K562 (cell line): Measurements from ENCODE around the gene KLK15. TPM values are rescaled to one million over a fixed set of nuclear protein-coding genes. Genes with fewer than 3 reads are reported as not detected.

Source experiments
- ATAC-seq: fragments of 200-7000 bp; cut with Tn5 transposase; 3 replicates; pipeline ENCODE4 v1.9.1; 2020; ENCODE audit warnings: moderate library complexity
- BruUV-seq: library from RNA; stranded (reverse); fragments of 400-500 nt; replicated peaks from 2 replicates; lab custom pipeline; 2021; lab: Mats Ljungman, UMichigan
- CTCF ChIA-PET: fragments of 300-600 bp; formaldehyde crosslinking; extraction: SDS; loops from one replicate; lab custom pipeline; 2021; ENCODE audit warnings: low intra/inter-chr PET ratio; lab: Yijun Ruan, JAX
- POLR2A ChIA-PET: fragments of 300-600, 350-650 bp; sonication (Branson Sonifier 250); formaldehyde crosslinking; extraction: SDS; loops from one replicate; lab custom pipeline; 2021; ENCODE audit warnings: antibody characterized with exemption, inconsistent platforms; lab: Yijun Ruan, JAX
- DNase-seq, 4 experiments: peaks; one replicate each; pipeline versions ENCODE4 v3.0.0 to v3.0.0-alpha.2; 2011 to 2018; ENCODE audit warnings: low spot score in 3 of 4, mixed read lengths in 3 of 4; ENCODE audit errors: extremely low read depth in 1 of 4
- FAIRE-seq: peaks from 2 replicates; lab custom pipeline; 2011; peaks lifted over from hg19 to GRCh38; lab: Jason Lieb, UNC
- H2AFZ ChIP-seq: 2 replicates; pipeline ENCODE4 v1.6.0; 2011; ENCODE audit warnings: low read depth, low read length, control low read depth, inconsistent platforms
- H3K27ac ChIP-seq: fragments of 200-600 bp; 3 replicates; pipeline ENCODE4 v1.8.0; 2011; ENCODE audit warnings: low read depth, mild to moderate bottlenecking, control low read depth, inconsistent platforms, low read length, moderate library complexity, mixed read lengths; ENCODE audit errors: extremely low read depth
- H3K27me3 ChIP-seq, 2 experiments: fragments of 300-600 bp in 1 of 2; 2 replicates in 1 of 2; 3 replicates in 1 of 2; pipeline versions ENCODE4 v1.6.0 to v1.8.0; 2011; ENCODE audit warnings: inconsistent platforms in 2 of 2, low read length in 2 of 2, mild to moderate bottlenecking in 1 of 2, mixed read lengths in 1 of 2, moderate library complexity in 1 of 2; ENCODE audit not compliant: control insufficient read depth in 2 of 2, insufficient read depth in 2 of 2
- H3K36me3 ChIP-seq: fragments of 300-600 bp; 3 replicates; pipeline ENCODE4 v1.8.0; 2011; ENCODE audit warnings: mild to moderate bottlenecking, low read length, inconsistent platforms; ENCODE audit not compliant: control insufficient read depth, insufficient read depth
- H3K4me1 ChIP-seq, 2 experiments: fragments of 200-600 bp in 1 of 2; replicated peaks in 1 of 2; 2 replicates in 1 of 2; 3 replicates in 1 of 2; pipeline versions ENCODE4 v1.5.1 to v1.8.0; 2011; ENCODE audit warnings: inconsistent platforms in 2 of 2, low read length in 2 of 2, mild to moderate bottlenecking in 1 of 2, mixed read lengths in 1 of 2, moderate library complexity in 1 of 2; ENCODE audit not compliant: control insufficient read depth in 2 of 2, insufficient read depth in 2 of 2
- H3K4me2 ChIP-seq: 2 replicates; pipeline ENCODE4 v1.6.1; 2011; ENCODE audit warnings: low read length, control low read depth, inconsistent platforms, mixed read lengths; ENCODE audit not compliant: insufficient read depth
- H3K4me3 ChIP-seq: fragments of 200-600 bp; sonication (generic), shearing (Covaris generic); 2 replicates; pipeline ENCODE4 v1.5.1; 2016; ENCODE audit warnings: control low read depth, inconsistent platforms
- H3K79me2 ChIP-seq: fragments of 200-600 bp; 3 replicates; pipeline ENCODE4 v1.8.0; 2011; ENCODE audit warnings: low read length, inconsistent platforms; ENCODE audit not compliant: control insufficient read depth, insufficient read depth
- H3K9ac ChIP-seq, 2 experiments: 2 replicates each; pipeline versions ENCODE4 v1.6.0 to v1.6.1; 2011; ENCODE audit warnings: low read depth in 2 of 2, low read length in 2 of 2, control low read depth in 1 of 2, inconsistent platforms in 1 of 2, mild to moderate bottlenecking in 1 of 2, mixed read lengths in 1 of 2; ENCODE audit not compliant: insufficient read depth in 1 of 2
- H3K9me1 ChIP-seq: one replicate; pipeline ENCODE4 v1.6.0; 2011; ENCODE audit warnings: inconsistent platforms, mild to moderate bottlenecking, low read length, moderate library complexity; ENCODE audit not compliant: control insufficient read depth, insufficient read depth
- H3K9me3 ChIP-seq: replicated peaks from 2 replicates; pipeline ENCODE4 v1.5.1; 2011; ENCODE audit warnings: low read depth, low read length, inconsistent platforms; ENCODE audit not compliant: control insufficient read depth, insufficient read depth
- H4K20me1 ChIP-seq: replicated peaks from 2 replicates; pipeline ENCODE4 v1.6.1; 2011; ENCODE audit warnings: low read length, inconsistent platforms, mixed read lengths; ENCODE audit not compliant: control insufficient read depth, insufficient read depth
- CTCF ChIP-seq, 3 experiments: IDR thresholded peaks in 2 of 3; conservative IDR thresholded peaks in 1 of 3; 2 replicates each; pipeline ENCODE4 v1.5.1; 2011 to 2012; ENCODE audit warnings: low read length in 3 of 3, mild to moderate bottlenecking in 3 of 3, control low read depth in 2 of 3, improper control_type of control experiment in 1 of 3, inconsistent platforms in 1 of 3, low read depth in 1 of 3, mixed read lengths in 1 of 3, moderate library complexity in 1 of 3; ENCODE audit not compliant: insufficient read depth in 2 of 3
- CUX1 ChIP-seq: fragments of 200-800 bp; sonication (Bioruptor generic); IDR thresholded peaks from 2 replicates; pipeline ENCODE4 v1.6.1; 2016; ENCODE audit warnings: missing genetic modification characterization, missing compliant biosample characterization
- FOXA1 ChIP-seq: fragments of 450-650 bp; IDR thresholded peaks from 2 replicates; pipeline ENCODE4 v1.6.1; 2016; ENCODE audit warnings: mild to moderate bottlenecking, borderline replicate concordance
- GATAD2A ChIP-seq: fragments of 450-650 bp; IDR thresholded peaks from 2 replicates; pipeline ENCODE4 v1.6.1; 2017
- HMGN3 ChIP-seq: IDR thresholded peaks from 2 replicates; pipeline ENCODE4 v1.6.1; 2011; ENCODE audit warnings: borderline replicate concordance, low read depth, mild to moderate bottlenecking, mixed read lengths, low read length; ENCODE audit not compliant: insufficient read length; ENCODE audit errors: extremely low read depth
- PPARD ChIP-seq: fragments of 250-450 bp; sonication (Bioruptor Pico); IDR thresholded peaks from 2 replicates; pipeline ENCODE4 v1.8.0; 2022; ENCODE audit warnings: inconsistent platforms, mild to moderate bottlenecking, moderate library complexity
- PTBP1 ChIP-seq: fragments of 200-400 bp; formaldehyde crosslinking; IDR thresholded peaks from 2 replicates; pipeline ENCODE4 v1.6.1; 2017; ENCODE audit warnings: low read depth, low read length
- RAD21 ChIP-seq, 2 experiments: fragments of 250-450 bp in 1 of 2; fragments of 450-650 bp in 1 of 2; sonication (Bioruptor Pico) in 1 of 2; formaldehyde crosslinking in 1 of 2; IDR thresholded peaks in 1 of 2; conservative IDR thresholded peaks in 1 of 2; 2 replicates each; pipeline versions ENCODE4 v1.4.0 to v1.8.0; 2020 to 2022; ENCODE audit warnings: mild to moderate bottlenecking in 2 of 2, moderate library complexity in 1 of 2
- RBM15 ChIP-seq: fragments of 200-400 bp; formaldehyde crosslinking; IDR thresholded peaks from 2 replicates; pipeline ENCODE4 v1.6.1; 2018; ENCODE audit warnings: mild to moderate bottlenecking, low read length, moderate library complexity; ENCODE audit not compliant: insufficient read depth
- RNF2 ChIP-seq: sonication (generic); IDR thresholded peaks from 2 replicates; pipeline ENCODE4 v1.6.1; 2016
- SMAD4 ChIP-seq: fragments of 250-450 bp; sonication (Bioruptor Pico); conservative IDR thresholded peaks from 2 replicates; pipeline ENCODE4 v1.8.0; 2021; ENCODE audit warnings: inconsistent platforms, mild to moderate bottlenecking, moderate library complexity
- SP1 ChIP-seq: sonication (generic); formaldehyde crosslinking; IDR thresholded peaks from 2 replicates; pipeline ENCODE4 v1.8.1; 2022; ENCODE audit warnings: mild to moderate bottlenecking, missing genetic modification reagents
- ZNF280B ChIP-seq: fragments of 250-450 bp; sonication (Bioruptor Pico); IDR thresholded peaks from 2 replicates; pipeline ENCODE4 v1.5.1; 2021; ENCODE audit warnings: mild to moderate bottlenecking
- ZNF717 ChIP-seq: fragments of 250-450 bp; sonication (Bioruptor Pico); IDR thresholded peaks from 2 replicates; pipeline ENCODE4 v1.5.0; 2021
- WGBS: fragments of 100-300 bp; shearing (Covaris generic); methylation state at CpG from one replicate; pipeline ENCODE4 v1.1.6; 2016; ENCODE audit warnings: low coverage, mixed read lengths; ENCODE audit not compliant: insufficient coverage; ENCODE audit errors: missing lambda C conversion rate; 5-methylcytosine and 5-hydroxymethylcytosine counted together
- in situ Hi-C: fragments of 300-500 bp; cut with MboI; formaldehyde crosslinking; loops from 4 replicates; pipeline ENCODE4 v1.15.0; 2018; ENCODE audit warnings: inconsistent platforms, mixed read lengths
- intact Hi-C: fragments of 100-400 bp; cut with micrococcal nuclease; formaldehyde crosslinking; loops from 2 replicates; pipeline ENCODE4 v1.14.2; 2022
- polyA plus RNA-seq, 8 experiments: library from polyadenylated mRNA; depleted of rRNA in 4 of 8; stranded (reverse) in 5 of 8; unstranded in 3 of 8; fragments of >200 nt; fragmentation: Nextera tagmentation in 2 of 8; fragmentation: Illumina TruSeq in 1 of 8; extraction: Ambion mirVana in 2 of 8; extraction: Trizol in 1 of 8; gene quantifications; 2 replicates each; pipeline versions ENCODE4 v1.2.1 to v1.2.3, GENCODE V29; 2011 to 2014; ENCODE audit warnings: inconsistent platforms in 1 of 8, missing spikeins in 1 of 8
- total RNA-seq, 7 experiments: library from RNA; depleted of rRNA in 6 of 7; stranded (reverse); fragments of >200 nt in 6 of 7; fragmentation: Illumina TruSeq in 2 of 7; extraction: Trizol in 2 of 7; gene quantifications; 2 replicates each; pipeline versions ENCODE4 v1.2.1 to v1.2.3, GENCODE V29; 2011 to 2021; ENCODE audit warnings: low replicate concordance in 1 of 7

Gene KLK15
- total and polyA plus RNA-seq, 9 of the 15 experiments (the other 6 are each of a cell fraction or from before 2014, with no cell fraction given) = not detected

- ChIA-PET CTCF (interaction anchor here (0.5 kb wide), 1 partner anchor 8 kb away, joined by 3 read pairs; no protein-coding TSS in a partner anchor), POLR2A (interaction anchor here (0.6 kb wide), 1 partner anchor 34 kb away, joined by 5 read pairs; no protein-coding TSS in a partner anchor)
- intact Hi-C loops (loop anchor here (5.0 kb wide), 1 partner anchor 36 kb away; no protein-coding TSS in a partner anchor), in situ Hi-C loops (no loop called here)
- BruUV-seq = no TSS peak
- peaks cover 9 to 16% of the 10 kb centered on the region in 2 experiments; a peak in 4 of 5 replicates for H3K4me1 ChIP-seq
- no peaks in the 10 kb centered on the region for H3K9me3 ChIP-seq
- no peaks in the 10 kb centered on the region for H3K9me1 ChIP-seq
- H3K27ac ChIP-seq = no peak overlapping the region
- H3K9ac ChIP-seq = no peak overlapping the region; a peak in 1 of 4 replicates
- no peaks in the 10 kb centered on the region for H3K79me2 ChIP-seq
- no peak overlapping the region for H3K4me2 ChIP-seq
- FAIRE-seq = peak; percentile 81
- H3K27me3 ChIP-seq = peaks cover 2 to 11% of the 10 kb centered on the region in 2 experiments; a peak in 2 of 5 replicates
- H4K20me1 ChIP-seq = no peaks in the 10 kb centered on the region
- H2AFZ ChIP-seq = peak overlapping the region; percentile 19; the same call in 1 of the 2 replicates
- DNase-seq = peak in 3 of 4 experiments; percentile 26 to 53 (median 51)
- H3K4me3 ChIP-seq = no peak overlapping the region
- 4% methylated on average over 6 of the region's 6 CpGs for WGBS
- ATAC-seq = peak; percentile 20; the same call in 2 of the 3 replicates
- H3K36me3 ChIP-seq = no peaks in the 10 kb centered on the region
- TF ChIP-seq HMGN3 = no peak
- TF ChIP-seq GATAD2A = 0 out of 2 replicates have a peak, but pooled peaks have one; percentile 50
- no peak for TF ChIP-seq PTBP1
- peak; percentile 46 to 52 (median 52); a peak in 5 of 6 replicates for TF ChIP-seq CTCF (IDR thresholded peaks at IDR 0.05 in 2 of 3, conservative IDR thresholded peaks at IDR 0.05 in 1 of 3; ENCODE audit: insufficient read depth in 2 of 3, low read depth in 1 of 3, low read length in 3 of 3)
- TF ChIP-seq SP1 = no peak
- TF ChIP-seq RAD21 (CRISPR knock-in tag; conservative IDR thresholded peaks at IDR 0.05 in 1 of 2, IDR thresholded peaks at IDR 0.05 in 1 of 2) = peak in 1 of 2 experiments; percentile 27; a peak in 1 of 4 replicates
- TF ChIP-seq PPARD (CRISPR knock-in tag) = no peak
- TF ChIP-seq ZNF280B (CRISPR knock-in tag) = no peak
- TF ChIP-seq FOXA1 = no peak
- no peak for TF ChIP-seq RNF2
- no peak for TF ChIP-seq RBM15
- TF ChIP-seq ZNF717 (CRISPR knock-in tag) = no peak
- no peak for TF ChIP-seq CUX1
- no peak for TF ChIP-seq SMAD4 (CRISPR knock-in tag)
Measured at GRCh38 chr19:50838239-50838638, 4.9 kb upstream of the KLK15 start.
